Caco-2 (cell line): ENCODE measurements around the gene AMFR. TPM values are rescaled to one million over a fixed set of nuclear protein-coding genes. Genes with fewer than 3 reads are reported as not detected.

ENCODE experiments used
- BruUV-seq: library from RNA; stranded (reverse); fragments of 400-500 nt; replicated peaks from 2 replicates; lab custom pipeline; 2021; lab: Mats Ljungman, UMichigan
- CTCF ChIA-PET: fragments of 300-600 bp; sonication (Branson Sonifier 250); formaldehyde crosslinking; loops from one replicate; lab custom pipeline; 2022; ENCODE audit warnings: antibody characterized with exemption; lab: Charles Lee
- POLR2A ChIA-PET: fragments of 300-600 bp; sonication (Branson Sonifier 250); formaldehyde crosslinking; loops from one replicate; lab custom pipeline; 2022; ENCODE audit warnings: antibody characterized with exemption; lab: Charles Lee
- DNase-seq, 2 experiments: peaks; one replicate each; pipeline versions ENCODE4 v3.0.0 to v3.0.0-alpha.2; 2020 to 2022
- H3K27me3 ChIP-seq: replicated peaks from 2 replicates; pipeline ENCODE4 v1.6.0; 2011; ENCODE audit warnings: low read length; ENCODE audit not compliant: control insufficient read depth, insufficient read depth
- H3K36me3 ChIP-seq: 2 replicates; pipeline ENCODE4 v1.5.1; 2011; ENCODE audit warnings: low read length; ENCODE audit not compliant: control insufficient read depth, insufficient read depth
- H3K4me1 ChIP-seq: fragments of 250-450 bp; sonication (Bioruptor Pico); 2 replicates; pipeline ENCODE4 v1.5.1; 2020; ENCODE audit warnings: mild to moderate bottlenecking
- H3K4me3 ChIP-seq: 2 replicates; pipeline ENCODE4 v1.5.1; 2011; ENCODE audit warnings: low read depth, mild to moderate bottlenecking, control low read depth, low read length
- H3K9me3 ChIP-seq: fragments of 250-450 bp; sonication (Bioruptor Pico); 2 replicates; pipeline ENCODE4 v1.5.1; 2020; ENCODE audit warnings: mild to moderate bottlenecking, moderate library complexity
- H3K27ac Mint-ChIP-seq: one replicate; pipeline ENCODE4 v1.8.0; 2022; ENCODE audit warnings: mixed read lengths; ENCODE audit not compliant: unreplicated experiment
- H3K27me3 Mint-ChIP-seq: one replicate; pipeline ENCODE4 v1.8.0; 2022; ENCODE audit warnings: mixed read lengths; ENCODE audit not compliant: insufficient read depth, unreplicated experiment
- H3K36me3 Mint-ChIP-seq: one replicate; pipeline ENCODE4 v1.8.0; 2022; ENCODE audit warnings: mild to moderate bottlenecking, mixed read lengths; ENCODE audit not compliant: insufficient read depth, unreplicated experiment
- H3K4me1 Mint-ChIP-seq: one replicate; pipeline ENCODE4 v1.8.0; 2022; ENCODE audit warnings: low read depth, mixed read lengths; ENCODE audit not compliant: unreplicated experiment
- H3K4me3 Mint-ChIP-seq: one replicate; pipeline ENCODE4 v1.8.0; 2022; ENCODE audit warnings: mild to moderate bottlenecking, moderate library complexity, mixed read lengths; ENCODE audit not compliant: unreplicated experiment
- H3K9me3 Mint-ChIP-seq: one replicate; pipeline ENCODE4 v1.8.0; 2022; ENCODE audit warnings: mixed read lengths; ENCODE audit not compliant: unreplicated experiment
- CTCF ChIP-seq, 2 experiments: fragments of 200-600 bp in 1 of 2; IDR thresholded peaks; 1 replicate in 1 of 2; 2 replicates in 1 of 2; pipeline versions ENCODE4 v1.5.1 to v1.8.0; 2011 to 2022; ENCODE audit warnings: antibody characterized with exemption in 1 of 2, control low read depth in 1 of 2, inconsistent platforms in 1 of 2, low read depth in 1 of 2, low read length in 1 of 2, mild to moderate bottlenecking in 1 of 2, moderate library complexity in 1 of 2; ENCODE audit not compliant: insufficient read depth in 1 of 2, severe bottlenecking in 1 of 2, unreplicated experiment in 1 of 2
- intact Hi-C: fragments of 100-400 bp; cut with micrococcal nuclease; formaldehyde crosslinking; loops from one replicate; pipeline ENCODE4 v1.10.0; 2022; ENCODE audit not compliant: unreplicated experiment
- total RNA-seq: library from RNA; stranded (reverse); gene quantifications from 2 replicates; pipeline ENCODE4 v1.2.3, GENCODE V29; 2022

The AMFR gene
- total RNA-seq, 1 experiment from 2014 or later: 106 TPM

GRCh38 chr16:56337858-56338325 is 87.5 kb downstream of the AMFR start:
- no peaks in the 10 kb centered on the region for H3K27me3 ChIP-seq
- Mint-ChIP-seq H3K27ac (no peak overlapping the region), H3K4me1 (no peaks in the 10 kb centered on the region), H3K27me3 (no peaks in the 10 kb centered on the region), H3K9me3 (no peaks in the 10 kb centered on the region), H3K36me3 (no peaks in the 10 kb centered on the region), H3K4me3 (no peak overlapping the region)
- H3K36me3 ChIP-seq: no peaks in the 10 kb centered on the region
- intact Hi-C loops: no loop called here
- H3K4me1 ChIP-seq: no peaks in the 10 kb centered on the region
- no peak for TF ChIP-seq CTCF (IDR thresholded peaks at IDR 0.05; ENCODE audit: insufficient read depth in 1 of 2, low read depth in 1 of 2, low read length in 1 of 2, severe bottlenecking in 1 of 2, unreplicated experiment in 1 of 2)
- H3K9me3 ChIP-seq: no peaks in the 10 kb centered on the region
- DNase-seq: no peak
- ChIA-PET CTCF (no interaction called here), POLR2A (no interaction called here)
- no peak overlapping the region for H3K4me3 ChIP-seq
- BruUV-seq: no TSS peak

- Histone ChIP-seq H3K9me3 (no peaks in the 10 kb centered on the region), H3K27me3 (no peaks in the 10 kb centered on the region), H3K4me3 (no peak overlapping the region), H3K36me3 (no peaks in the 10 kb centered on the region), H3K4me1 (no peaks in the 10 kb centered on the region)
- no TSS peak for BruUV-seq
- intact Hi-C loops: no loop called here
- Mint-ChIP-seq H3K4me3 (no peak overlapping the region), H3K27ac (no peak overlapping the region), H3K36me3 (no peaks in the 10 kb centered on the region), H3K4me1 (no peaks in the 10 kb centered on the region), H3K27me3 (no peaks in the 10 kb centered on the region), H3K9me3 (no peaks in the 10 kb centered on the region)
- no peak for DNase-seq
- POLR2A ChIA-PET: no interaction called here
- no peak for TF ChIP-seq CTCF (IDR thresholded peaks at IDR 0.05; ENCODE audit: insufficient read depth in 1 of 2, low read depth in 1 of 2, low read length in 1 of 2, severe bottlenecking in 1 of 2, unreplicated experiment in 1 of 2)
- CTCF ChIA-PET: no interaction called here
Measured at GRCh38 chr16:56337131-56337857, 88.1 kb downstream of the AMFR start.

- no peak overlapping the region for H3K4me3 Mint-ChIP-seq
- DNase-seq: no peak
- no TSS peak for BruUV-seq
- intact Hi-C loops: no loop called here
- no peak overlapping the region for H3K4me3 ChIP-seq
- H3K27me3 ChIP-seq: no peaks in the 10 kb centered on the region
- ChIA-PET POLR2A (no interaction called here), CTCF (no interaction called here)
- no peaks in the 10 kb centered on the region for H3K9me3 Mint-ChIP-seq
- no peaks in the 10 kb centered on the region for H3K27me3 Mint-ChIP-seq
- H3K27ac Mint-ChIP-seq: no peak overlapping the region
- no peaks in the 10 kb centered on the region for H3K36me3 ChIP-seq
- H3K36me3 Mint-ChIP-seq: no peaks in the 10 kb centered on the region
- TF ChIP-seq CTCF (IDR thresholded peaks at IDR 0.05; ENCODE audit: insufficient read depth in 1 of 2, low read depth in 1 of 2, low read length in 1 of 2, severe bottlenecking in 1 of 2, unreplicated experiment in 1 of 2): no peak
- H3K9me3 ChIP-seq: no peaks in the 10 kb centered on the region
- no peaks in the 10 kb centered on the region for H3K4me1 Mint-ChIP-seq
- no peaks in the 10 kb centered on the region for H3K4me1 ChIP-seq
Measured at GRCh38 chr16:56336711-56337110, 88.6 kb downstream of the AMFR start.
